ENCODE data around the gene NXT1. TPM values are rescaled to one million over a fixed set of nuclear protein-coding genes. Genes with fewer than 3 reads are reported as not detected.
A peak's percentile ranks its signal among the peaks of the same experiment; 100 is the strongest.

Gene NXT1
- total and polyA plus RNA-seq, 2 experiments from 2014 or later = 30.2 to 34.4 TPM

DNA sequence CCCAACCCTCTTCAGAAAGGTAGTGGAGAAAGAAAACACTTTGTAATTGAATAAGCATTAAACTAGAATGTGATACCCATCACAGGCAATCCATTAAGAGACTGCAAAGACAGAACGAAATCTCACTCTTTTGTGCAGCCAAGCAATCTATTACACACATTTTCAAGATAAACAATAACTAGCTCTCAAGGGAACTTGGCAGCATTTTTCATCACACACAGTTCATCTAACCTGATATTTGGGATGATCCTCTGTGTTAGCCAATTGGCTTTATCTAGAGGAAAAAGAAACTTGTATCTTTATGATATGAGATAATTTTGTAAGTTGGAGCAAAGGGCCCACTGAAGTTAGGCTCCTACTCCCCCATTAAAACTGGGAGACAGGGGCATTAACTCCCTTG lies 9.9 kb downstream of the NXT1 start:
- peaks cover 41% of the 10 kb centered on the region for H3K4me1 Mint-ChIP-seq

More for the DNA sequence above, 9.9 kb downstream of the NXT1 start:
- TF ChIP-seq, protein P1, sequence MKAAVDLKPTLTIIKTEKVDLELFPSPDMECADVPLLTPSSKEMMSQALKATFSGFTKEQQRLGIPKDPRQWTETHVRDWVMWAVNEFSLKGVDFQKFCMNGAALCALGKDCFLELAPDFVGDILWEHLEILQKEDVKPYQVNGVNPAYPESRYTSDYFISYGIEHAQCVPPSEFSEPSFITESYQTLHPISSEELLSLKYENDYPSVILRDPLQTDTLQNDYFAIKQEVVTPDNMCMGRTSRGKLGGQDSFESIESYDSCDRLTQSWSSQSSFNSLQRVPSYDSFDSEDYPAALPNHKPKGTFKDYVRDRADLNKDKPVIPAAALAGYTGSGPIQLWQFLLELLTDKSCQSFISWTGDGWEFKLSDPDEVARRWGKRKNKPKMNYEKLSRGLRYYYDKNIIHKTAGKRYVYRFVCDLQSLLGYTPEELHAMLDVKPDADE (IDR thresholded peaks at IDR 0.05) = no peak
- TF ChIP-seq STAT1 (IDR thresholded peaks at IDR 0.05; ENCODE audit: unreplicated experiment) (no peak), CREB1 (CRISPR knock-in tag; IDR thresholded peaks at IDR 0.05; ENCODE audit: low read depth) (no peak), EZH2phosphoT487 (IDR thresholded peaks at IDR 0.05; ENCODE audit: unreplicated experiment) (no peak), ZNF114 (CRISPR knock-in tag; IDR thresholded peaks at IDR 0.05) (no peak), JUNB (IDR thresholded peaks at IDR 0.05; ENCODE audit: unreplicated experiment) (no peak), NANOG (IDR thresholded peaks at IDR 0.05; ENCODE audit: borderline replicate concordance) (no peak), POLR2AphosphoS5 (IDR thresholded peaks at IDR 0.05; ENCODE audit: low read depth) (no peak), EZH2 (IDR thresholded peaks at IDR 0.05; ENCODE audit: low read depth, unreplicated experiment) (no peak), ZNF331 (CRISPR knock-in tag; IDR thresholded peaks at IDR 0.05; ENCODE audit: low read depth) (no peak)
- TF ChIP-seq, protein P2, sequence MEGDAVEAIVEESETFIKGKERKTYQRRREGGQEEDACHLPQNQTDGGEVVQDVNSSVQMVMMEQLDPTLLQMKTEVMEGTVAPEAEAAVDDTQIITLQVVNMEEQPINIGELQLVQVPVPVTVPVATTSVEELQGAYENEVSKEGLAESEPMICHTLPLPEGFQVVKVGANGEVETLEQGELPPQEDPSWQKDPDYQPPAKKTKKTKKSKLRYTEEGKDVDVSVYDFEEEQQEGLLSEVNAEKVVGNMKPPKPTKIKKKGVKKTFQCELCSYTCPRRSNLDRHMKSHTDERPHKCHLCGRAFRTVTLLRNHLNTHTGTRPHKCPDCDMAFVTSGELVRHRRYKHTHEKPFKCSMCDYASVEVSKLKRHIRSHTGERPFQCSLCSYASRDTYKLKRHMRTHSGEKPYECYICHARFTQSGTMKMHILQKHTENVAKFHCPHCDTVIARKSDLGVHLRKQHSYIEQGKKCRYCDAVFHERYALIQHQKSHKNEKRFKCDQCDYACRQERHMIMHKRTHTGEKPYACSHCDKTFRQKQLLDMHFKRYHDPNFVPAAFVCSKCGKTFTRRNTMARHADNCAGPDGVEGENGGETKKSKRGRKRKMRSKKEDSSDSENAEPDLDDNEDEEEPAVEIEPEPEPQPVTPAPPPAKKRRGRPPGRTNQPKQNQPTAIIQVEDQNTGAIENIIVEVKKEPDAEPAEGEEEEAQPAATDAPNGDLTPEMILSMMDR (conservative IDR thresholded peaks at IDR 0.05; ENCODE audit: low read depth in 2 of 2) = no peak
- TF ChIP-seq, protein P3, sequence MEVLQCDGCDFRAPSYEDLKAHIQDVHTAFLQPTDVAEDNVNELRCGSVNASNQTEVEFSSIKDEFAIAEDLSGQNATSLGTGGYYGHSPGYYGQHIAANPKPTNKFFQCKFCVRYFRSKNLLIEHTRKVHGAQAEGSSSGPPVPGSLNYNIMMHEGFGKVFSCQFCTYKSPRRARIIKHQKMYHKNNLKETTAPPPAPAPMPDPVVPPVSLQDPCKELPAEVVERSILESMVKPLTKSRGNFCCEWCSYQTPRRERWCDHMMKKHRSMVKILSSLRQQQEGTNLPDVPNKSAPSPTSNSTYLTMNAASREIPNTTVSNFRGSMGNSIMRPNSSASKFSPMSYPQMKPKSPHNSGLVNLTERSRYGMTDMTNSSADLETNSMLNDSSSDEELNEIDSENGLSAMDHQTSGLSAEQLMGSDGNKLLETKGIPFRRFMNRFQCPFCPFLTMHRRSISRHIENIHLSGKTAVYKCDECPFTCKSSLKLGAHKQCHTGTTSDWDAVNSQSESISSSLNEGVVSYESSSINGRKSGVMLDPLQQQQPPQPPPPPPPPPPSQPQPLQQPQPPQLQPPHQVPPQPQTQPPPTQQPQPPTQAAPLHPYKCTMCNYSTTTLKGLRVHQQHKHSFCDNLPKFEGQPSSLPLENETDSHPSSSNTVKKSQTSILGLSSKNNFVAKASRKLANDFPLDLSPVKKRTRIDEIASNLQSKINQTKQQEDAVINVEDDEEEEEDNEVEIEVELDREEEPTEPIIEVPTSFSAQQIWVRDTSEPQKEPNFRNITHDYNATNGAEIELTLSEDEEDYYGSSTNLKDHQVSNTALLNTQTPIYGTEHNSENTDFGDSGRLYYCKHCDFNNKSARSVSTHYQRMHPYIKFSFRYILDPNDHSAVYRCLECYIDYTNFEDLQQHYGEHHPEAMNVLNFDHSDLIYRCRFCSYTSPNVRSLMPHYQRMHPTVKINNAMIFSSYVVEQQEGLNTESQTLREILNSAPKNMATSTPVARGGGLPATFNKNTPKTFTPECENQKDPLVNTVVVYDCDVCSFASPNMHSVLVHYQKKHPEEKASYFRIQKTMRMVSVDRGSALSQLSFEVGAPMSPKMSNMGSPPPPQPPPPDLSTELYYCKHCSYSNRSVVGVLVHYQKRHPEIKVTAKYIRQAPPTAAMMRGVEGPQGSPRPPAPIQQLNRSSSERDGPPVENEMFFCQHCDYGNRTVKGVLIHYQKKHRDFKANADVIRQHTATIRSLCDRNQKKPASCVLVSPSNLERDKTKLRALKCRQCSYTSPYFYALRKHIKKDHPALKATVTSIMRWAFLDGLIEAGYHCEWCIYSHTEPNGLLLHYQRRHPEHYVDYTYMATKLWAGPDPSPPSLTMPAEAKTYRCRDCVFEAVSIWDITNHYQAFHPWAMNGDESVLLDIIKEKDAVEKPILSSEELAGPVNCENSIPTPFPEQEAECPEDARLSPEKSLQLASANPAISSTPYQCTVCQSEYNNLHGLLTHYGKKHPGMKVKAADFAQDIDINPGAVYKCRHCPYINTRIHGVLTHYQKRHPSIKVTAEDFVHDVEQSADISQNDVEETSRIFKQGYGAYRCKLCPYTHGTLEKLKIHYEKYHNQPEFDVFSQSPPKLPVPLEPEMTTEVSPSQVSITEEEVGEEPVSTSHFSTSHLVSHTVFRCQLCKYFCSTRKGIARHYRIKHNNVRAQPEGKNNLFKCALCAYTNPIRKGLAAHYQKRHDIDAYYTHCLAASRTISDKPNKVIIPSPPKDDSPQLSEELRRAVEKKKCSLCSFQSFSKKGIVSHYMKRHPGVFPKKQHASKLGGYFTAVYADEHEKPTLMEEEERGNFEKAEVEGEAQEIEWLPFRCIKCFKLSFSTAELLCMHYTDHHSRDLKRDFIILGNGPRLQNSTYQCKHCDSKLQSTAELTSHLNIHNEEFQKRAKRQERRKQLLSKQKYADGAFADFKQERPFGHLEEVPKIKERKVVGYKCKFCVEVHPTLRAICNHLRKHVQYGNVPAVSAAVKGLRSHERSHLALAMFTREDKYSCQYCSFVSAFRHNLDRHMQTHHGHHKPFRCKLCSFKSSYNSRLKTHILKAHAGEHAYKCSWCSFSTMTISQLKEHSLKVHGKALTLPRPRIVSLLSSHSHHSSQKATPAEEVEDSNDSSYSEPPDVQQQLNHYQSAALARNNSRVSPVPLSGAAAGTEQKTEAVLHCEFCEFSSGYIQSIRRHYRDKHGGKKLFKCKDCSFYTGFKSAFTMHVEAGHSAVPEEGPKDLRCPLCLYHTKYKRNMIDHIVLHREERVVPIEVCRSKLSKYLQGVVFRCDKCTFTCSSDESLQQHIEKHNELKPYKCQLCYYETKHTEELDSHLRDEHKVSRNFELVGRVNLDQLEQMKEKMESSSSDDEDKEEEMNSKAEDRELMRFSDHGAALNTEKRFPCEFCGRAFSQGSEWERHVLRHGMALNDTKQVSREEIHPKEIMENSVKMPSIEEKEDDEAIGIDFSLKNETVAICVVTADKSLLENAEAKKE (CRISPR knock-in tag; IDR thresholded peaks at IDR 0.05) = no peak
- TF ChIP-seq, protein P4, sequence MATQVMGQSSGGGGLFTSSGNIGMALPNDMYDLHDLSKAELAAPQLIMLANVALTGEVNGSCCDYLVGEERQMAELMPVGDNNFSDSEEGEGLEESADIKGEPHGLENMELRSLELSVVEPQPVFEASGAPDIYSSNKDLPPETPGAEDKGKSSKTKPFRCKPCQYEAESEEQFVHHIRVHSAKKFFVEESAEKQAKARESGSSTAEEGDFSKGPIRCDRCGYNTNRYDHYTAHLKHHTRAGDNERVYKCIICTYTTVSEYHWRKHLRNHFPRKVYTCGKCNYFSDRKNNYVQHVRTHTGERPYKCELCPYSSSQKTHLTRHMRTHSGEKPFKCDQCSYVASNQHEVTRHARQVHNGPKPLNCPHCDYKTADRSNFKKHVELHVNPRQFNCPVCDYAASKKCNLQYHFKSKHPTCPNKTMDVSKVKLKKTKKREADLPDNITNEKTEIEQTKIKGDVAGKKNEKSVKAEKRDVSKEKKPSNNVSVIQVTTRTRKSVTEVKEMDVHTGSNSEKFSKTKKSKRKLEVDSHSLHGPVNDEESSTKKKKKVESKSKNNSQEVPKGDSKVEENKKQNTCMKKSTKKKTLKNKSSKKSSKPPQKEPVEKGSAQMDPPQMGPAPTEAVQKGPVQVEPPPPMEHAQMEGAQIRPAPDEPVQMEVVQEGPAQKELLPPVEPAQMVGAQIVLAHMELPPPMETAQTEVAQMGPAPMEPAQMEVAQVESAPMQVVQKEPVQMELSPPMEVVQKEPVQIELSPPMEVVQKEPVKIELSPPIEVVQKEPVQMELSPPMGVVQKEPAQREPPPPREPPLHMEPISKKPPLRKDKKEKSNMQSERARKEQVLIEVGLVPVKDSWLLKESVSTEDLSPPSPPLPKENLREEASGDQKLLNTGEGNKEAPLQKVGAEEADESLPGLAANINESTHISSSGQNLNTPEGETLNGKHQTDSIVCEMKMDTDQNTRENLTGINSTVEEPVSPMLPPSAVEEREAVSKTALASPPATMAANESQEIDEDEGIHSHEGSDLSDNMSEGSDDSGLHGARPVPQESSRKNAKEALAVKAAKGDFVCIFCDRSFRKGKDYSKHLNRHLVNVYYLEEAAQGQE (IDR thresholded peaks at IDR 0.05; ENCODE audit: unreplicated experiment) = no peak
- Mint-ChIP-seq H3K27me3 (ENCODE audit: insufficient read depth, low read depth, poor library complexity) (peaks cover 23% of the 10 kb centered on the region), H3K9me3 (no peaks in the 10 kb centered on the region), H3K27ac (peak overlapping the region; percentile 96), H3K4me3 (peak overlapping the region; percentile 88), H3K36me3 (ENCODE audit: low read depth) (peaks cover 12% of the 10 kb centered on the region)
- Histone ChIP-seq H3K4me2 (peak overlapping the region; percentile 81), H2AFZ (no peak overlapping the region), H4K20me1 (replicated peaks; ENCODE audit: insufficient read depth) (peaks cover 13% of the 10 kb centered on the region), H3K79me2 (replicated peaks; ENCODE audit: insufficient read depth) (peaks cover 27% of the 10 kb centered on the region), H3K4me3 (peak overlapping the region; percentile 95), H3K27me3 (ENCODE audit: insufficient read depth) (no peaks in the 10 kb centered on the region), H3K36me3 (ENCODE audit: insufficient read depth) (no peaks in the 10 kb centered on the region), H3K9me2 (ENCODE audit: insufficient read depth) (no peaks in the 10 kb centered on the region), H3K27ac (ENCODE audit: low read depth) (0 out of 2 replicates have a peak overlapping the region, but pooled peaks have one; percentile 94), H3K4me1 (ENCODE audit: insufficient read depth) (peaks cover 35% of the 10 kb centered on the region; the same call in 1 of the 2 replicates), H3F3A (replicated peaks; ENCODE audit: low read depth) (peaks cover 16% of the 10 kb centered on the region; the same call in 1 of the 2 replicates)
- DNase-seq (ENCODE audit: low spot score) (no peak), ATAC-seq (no peak)

Data from GM23338 (cell line).